ENCODE measurements around the gene RIPK4. TPM values are rescaled to one million over a fixed set of nuclear protein-coding genes. Genes with fewer than 3 reads are reported as not detected.

The RIPK4 gene
- total and polyA plus RNA-seq, 4 donors: 4.7 to 22.6 (median 8.5) TPM

GRCh38 chr21:41762753-41763152 is 4.1 kb downstream of the RIPK4 start:
- Histone ChIP-seq H3K4me3 (ENCODE audit: low read depth in 1 of 3, low read length in 3 of 3) (no peak overlapping the region), H3K9me3 (ENCODE audit: control insufficient read depth in 4 of 4, low read length in 3 of 4) (no peaks in the 10 kb centered on the region), H3K9ac (ENCODE audit: low read depth in 1 of 2, low read length in 2 of 2) (no peak overlapping the region), H3K4me1 (ENCODE audit: control insufficient read depth in 4 of 4, insufficient read depth in 4 of 4, low read length in 3 of 4) (peaks cover 25 to 66% (median 54%) of the 10 kb centered on the region in 4 donors), H3K36me3 (ENCODE audit: control insufficient read depth in 4 of 4, insufficient read depth in 3 of 4, low read depth in 1 of 4, low read length in 3 of 4) (no peaks in the 10 kb centered on the region), H3K27me3 (ENCODE audit: control insufficient read depth in 4 of 4, insufficient read depth in 4 of 4, low read length in 3 of 4) (no peaks in the 10 kb centered on the region), H3K27ac (ENCODE audit: low read depth in 1 of 2, low read length in 2 of 2) (no peak overlapping the region)
- 71% methylated on average over 16 of the region's 16 CpGs for WGBS
- TF ChIP-seq SP1 (IDR thresholded peaks at IDR 0.05) (no peak), GABPA (IDR thresholded peaks at IDR 0.05 in 1 of 2, conservative IDR thresholded peaks at IDR 0.05 in 1 of 2) (no peak), FOXA1 (IDR thresholded peaks at IDR 0.05) (no peak), JUND (IDR thresholded peaks at IDR 0.05) (no peak), ATF3 (IDR thresholded peaks at IDR 0.05) (no peak), RXRA (IDR thresholded peaks at IDR 0.05) (no peak), NR2F2 (IDR thresholded peaks at IDR 0.05) (no peak), EGR1 (IDR thresholded peaks at IDR 0.05; ENCODE audit: low read depth in 2 of 2) (no peak), FOXA2 (IDR thresholded peaks at IDR 0.05) (no peak), HNF4A (conservative IDR thresholded peaks at IDR 0.05) (no peak), ZBTB33 (IDR thresholded peaks at IDR 0.05) (no peak)
- DNase-seq (ENCODE audit: low spot score): no peak

DNA sequence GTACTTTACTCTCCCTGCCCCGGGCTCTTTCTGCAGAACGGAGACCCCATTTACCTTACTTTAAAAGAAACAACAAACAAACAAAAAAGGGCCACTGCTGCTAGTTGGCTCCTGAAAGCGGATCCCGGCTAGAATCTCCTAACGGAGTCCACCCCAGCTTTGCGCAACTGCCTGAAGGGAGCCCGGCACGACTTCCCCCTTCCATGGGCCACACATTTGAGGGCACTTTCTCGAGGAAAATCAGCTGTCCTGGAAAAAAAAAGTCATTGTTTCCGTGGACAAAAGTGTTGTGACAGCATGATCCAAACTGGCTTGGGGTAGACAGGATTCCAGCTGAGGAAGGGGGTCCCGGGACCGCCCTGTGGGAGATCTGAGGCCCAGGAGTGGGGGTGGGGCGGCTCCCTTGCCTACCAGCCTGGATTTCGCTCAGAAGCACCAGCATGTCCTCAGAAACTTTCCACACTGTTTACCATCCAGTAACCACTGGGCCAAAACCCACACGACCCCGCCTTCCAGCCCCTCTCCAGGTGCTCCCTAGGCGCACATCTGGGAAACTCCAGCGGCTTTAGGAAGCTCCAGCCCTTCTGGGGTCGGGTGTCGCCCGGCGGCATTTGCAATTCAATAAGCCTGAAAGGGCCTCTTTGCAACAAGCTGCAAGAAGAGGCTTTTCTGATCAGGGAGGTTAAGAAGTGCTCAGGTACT is 4.8 kb downstream of the RIPK4 start:
- DNase-seq (ENCODE audit: low spot score): no peak
- no peaks in the 10 kb centered on the region for H3K36me3 ChIP-seq (ENCODE audit: control insufficient read depth in 4 of 4, insufficient read depth in 3 of 4, low read depth in 1 of 4, low read length in 3 of 4)
- H3K4me3 ChIP-seq (ENCODE audit: low read depth in 1 of 3, low read length in 3 of 3): peak overlapping the region in 2 of 3 donors; percentile 0 to 4
- H3K27me3 ChIP-seq (ENCODE audit: control insufficient read depth in 4 of 4, insufficient read depth in 4 of 4, low read length in 3 of 4): no peaks in the 10 kb centered on the region
- no peaks in the 10 kb centered on the region for H3K9me3 ChIP-seq (ENCODE audit: control insufficient read depth in 4 of 4, low read length in 3 of 4)
- H3K27ac ChIP-seq (ENCODE audit: low read depth in 1 of 2, low read length in 2 of 2): peak overlapping the region; percentile 16 to 34
- H3K4me1 ChIP-seq (ENCODE audit: control insufficient read depth in 4 of 4, insufficient read depth in 4 of 4, low read length in 3 of 4): peaks cover 25 to 61% (median 50%) of the 10 kb centered on the region in 4 donors
- TF ChIP-seq HNF4A (conservative IDR thresholded peaks at IDR 0.05) (no peak), HNF4G (IDR thresholded peaks at IDR 0.05) (no peak), RAD21 (IDR thresholded peaks at IDR 0.05) (no peak), FOXA1 (IDR thresholded peaks at IDR 0.05) (no peak), GABPA (IDR thresholded peaks at IDR 0.05 in 1 of 2, conservative IDR thresholded peaks at IDR 0.05 in 1 of 2) (no peak), FOXA2 (IDR thresholded peaks at IDR 0.05) (no peak), SP1 (IDR thresholded peaks at IDR 0.05) (no peak), MAX (IDR thresholded peaks at IDR 0.05) (no peak), ATF3 (IDR thresholded peaks at IDR 0.05) (no peak), ZBTB33 (IDR thresholded peaks at IDR 0.05) (no peak), CTCF (IDR thresholded peaks at IDR 0.05; ENCODE audit: low read depth, low read length, missing input control) (no peak), EGR1 (IDR thresholded peaks at IDR 0.05; ENCODE audit: low read depth in 2 of 2) (no peak), REST (IDR thresholded peaks at IDR 0.05) (no peak), TAF1 (conservative IDR thresholded peaks at IDR 0.05) (no peak), RXRA (IDR thresholded peaks at IDR 0.05) (no peak), YY1 (IDR thresholded peaks at IDR 0.05) (no peak), JUND (IDR thresholded peaks at IDR 0.05) (no peak), NR2F2 (IDR thresholded peaks at IDR 0.05) (no peak)
- H3K9ac ChIP-seq (ENCODE audit: low read depth in 1 of 2, low read length in 2 of 2): no peak overlapping the region
- 30% methylated on average over 22 of the region's 22 CpGs for WGBS
